K562 (cell line): Measurements from ENCODE around the gene BAD. TPM values are rescaled to one million over a fixed set of nuclear protein-coding genes. Genes with fewer than 3 reads are reported as not detected.

ENCODE experiments used
- MGA ChIP-seq: fragments of 450-650 bp; IDR thresholded peaks from 2 replicates; pipeline ENCODE4 v1.6.1; 2016; ENCODE audit warnings: mild to moderate bottlenecking, moderate library complexity
- RBBP5 ChIP-seq: fragments of 200-600 bp; sonication (generic); IDR thresholded peaks from 2 replicates; pipeline ENCODE4 v1.6.1; 2012; ENCODE audit warnings: borderline replicate concordance, mild to moderate bottlenecking, low read length, control low read depth, inconsistent platforms; ENCODE audit not compliant: insufficient read depth, poor library complexity, severe bottlenecking
- SRF ChIP-seq, 2 experiments: fragments of 250-450, 450-650 bp in 1 of 2; sonication (Bioruptor Pico) in 1 of 2; sonication (generic) in 1 of 2; formaldehyde crosslinking; IDR thresholded peaks; 2 replicates each; pipeline versions ENCODE4 v1.5.0 to v1.5.1; 2020 to 2022; ENCODE audit warnings: mild to moderate bottlenecking in 1 of 2, missing genetic modification reagents in 1 of 2
- TBL1XR1 ChIP-seq, 2 experiments: IDR thresholded peaks; 2 replicates each; pipeline ENCODE4 v1.6.1; 2012; ENCODE audit warnings: improper control_type of control experiment in 2 of 2, low read length in 2 of 2, mild to moderate bottlenecking in 1 of 2
- ZNF3 ChIP-seq: fragments of 250-450 bp; sonication (Bioruptor Pico); IDR thresholded peaks from 2 replicates; pipeline ENCODE4 v1.5.0; 2021; ENCODE audit warnings: mild to moderate bottlenecking, moderate library complexity
- polyA plus RNA-seq, 8 experiments: library from polyadenylated mRNA; depleted of rRNA in 4 of 8; stranded (reverse) in 5 of 8; unstranded in 3 of 8; fragments of >200 nt; fragmentation: Nextera tagmentation in 2 of 8; fragmentation: Illumina TruSeq in 1 of 8; extraction: Ambion mirVana in 2 of 8; extraction: Trizol in 1 of 8; gene quantifications; 2 replicates each; pipeline versions ENCODE4 v1.2.1 to v1.2.3, GENCODE V29; 2011 to 2014; ENCODE audit warnings: inconsistent platforms in 1 of 8, missing spikeins in 1 of 8
- total RNA-seq, 7 experiments: library from RNA; depleted of rRNA in 6 of 7; stranded (reverse); fragments of >200 nt in 6 of 7; fragmentation: Illumina TruSeq in 2 of 7; extraction: Trizol in 2 of 7; gene quantifications; 2 replicates each; pipeline versions ENCODE4 v1.2.1 to v1.2.3, GENCODE V29; 2011 to 2021; ENCODE audit warnings: low replicate concordance in 1 of 7
- TF ChIP-seq, protein P1 (sequence below): fragments of 450-650 bp; formaldehyde crosslinking; IDR thresholded peaks from 2 replicates; pipeline ENCODE4 v1.4.0; 2020; ENCODE audit warnings: mild to moderate bottlenecking, moderate library complexity
- TF ChIP-seq, protein P2 (sequence below), 2 experiments: fragments of 450-650 bp; IDR thresholded peaks; 2 replicates each; pipeline ENCODE4 v1.6.1; 2018; ENCODE audit warnings: mild to moderate bottlenecking in 2 of 2, low read depth in 1 of 2; ENCODE audit not compliant: partially characterized antibody in 2 of 2

Gene BAD
- total and polyA plus RNA-seq, 9 of the 15 experiments (the other 6 are each of a cell fraction or from before 2014, with no cell fraction given) = 0.61 to 45.6 (median 11.8) TPM

DNA sequence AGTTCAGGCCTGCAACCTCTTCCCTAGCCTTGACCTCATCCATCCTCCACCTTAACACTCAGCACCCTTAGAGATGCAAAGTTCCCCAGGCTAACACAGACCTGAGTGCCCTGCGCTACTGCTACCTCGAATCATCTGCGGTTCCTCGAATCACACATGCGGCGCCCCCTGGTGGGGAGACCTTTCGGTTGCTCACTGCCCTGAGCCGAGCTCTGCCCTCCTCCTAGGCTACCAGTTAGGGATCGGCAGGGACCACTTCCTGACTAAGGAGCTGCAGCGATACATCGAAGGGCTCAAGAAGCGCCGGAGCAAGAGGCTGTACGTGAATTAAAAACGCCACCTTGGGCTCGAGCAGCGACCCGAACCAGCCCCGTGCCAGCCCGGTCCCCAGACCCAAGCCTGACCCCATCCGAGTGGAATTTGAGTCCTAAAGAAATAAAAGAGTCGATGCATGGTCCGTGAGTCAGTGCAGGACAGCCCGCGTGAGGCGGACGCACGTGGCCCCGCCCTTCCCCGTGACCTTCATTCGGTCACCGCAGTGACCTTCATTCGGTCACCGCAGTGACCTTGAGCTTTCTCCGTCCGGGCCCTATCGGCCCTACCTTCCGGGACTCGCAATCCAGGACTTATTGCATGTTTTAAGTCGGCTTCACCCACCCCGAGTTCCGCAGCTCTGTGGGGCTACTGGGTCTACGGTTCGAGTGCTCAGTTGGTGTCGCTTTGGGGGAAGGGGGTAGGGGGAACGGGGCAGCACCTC is 20.0 kb upstream of the BAD start (continued):
- TF ChIP-seq, protein P1, sequence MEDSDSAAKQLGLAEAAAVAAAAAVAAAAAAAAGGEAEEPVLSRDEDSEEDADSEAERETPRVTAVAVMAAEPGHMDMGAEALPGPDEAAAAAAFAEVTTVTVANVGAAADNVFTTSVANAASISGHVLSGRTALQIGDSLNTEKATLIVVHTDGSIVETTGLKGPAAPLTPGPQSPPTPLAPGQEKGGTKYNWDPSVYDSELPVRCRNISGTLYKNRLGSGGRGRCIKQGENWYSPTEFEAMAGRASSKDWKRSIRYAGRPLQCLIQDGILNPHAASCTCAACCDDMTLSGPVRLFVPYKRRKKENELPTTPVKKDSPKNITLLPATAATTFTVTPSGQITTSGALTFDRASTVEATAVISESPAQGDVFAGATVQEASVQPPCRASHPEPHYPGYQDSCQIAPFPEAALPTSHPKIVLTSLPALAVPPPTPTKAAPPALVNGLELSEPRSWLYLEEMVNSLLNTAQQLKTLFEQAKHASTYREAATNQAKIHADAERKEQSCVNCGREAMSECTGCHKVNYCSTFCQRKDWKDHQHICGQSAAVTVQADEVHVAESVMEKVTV (CRISPR knock-in tag) = 0 out of 2 replicates have a peak, but pooled peaks have one; percentile 20
- no peak for TF ChIP-seq SRF (CRISPR knock-in tag; IDR thresholded peaks at IDR 0.05)
- TF ChIP-seq, protein P2, sequence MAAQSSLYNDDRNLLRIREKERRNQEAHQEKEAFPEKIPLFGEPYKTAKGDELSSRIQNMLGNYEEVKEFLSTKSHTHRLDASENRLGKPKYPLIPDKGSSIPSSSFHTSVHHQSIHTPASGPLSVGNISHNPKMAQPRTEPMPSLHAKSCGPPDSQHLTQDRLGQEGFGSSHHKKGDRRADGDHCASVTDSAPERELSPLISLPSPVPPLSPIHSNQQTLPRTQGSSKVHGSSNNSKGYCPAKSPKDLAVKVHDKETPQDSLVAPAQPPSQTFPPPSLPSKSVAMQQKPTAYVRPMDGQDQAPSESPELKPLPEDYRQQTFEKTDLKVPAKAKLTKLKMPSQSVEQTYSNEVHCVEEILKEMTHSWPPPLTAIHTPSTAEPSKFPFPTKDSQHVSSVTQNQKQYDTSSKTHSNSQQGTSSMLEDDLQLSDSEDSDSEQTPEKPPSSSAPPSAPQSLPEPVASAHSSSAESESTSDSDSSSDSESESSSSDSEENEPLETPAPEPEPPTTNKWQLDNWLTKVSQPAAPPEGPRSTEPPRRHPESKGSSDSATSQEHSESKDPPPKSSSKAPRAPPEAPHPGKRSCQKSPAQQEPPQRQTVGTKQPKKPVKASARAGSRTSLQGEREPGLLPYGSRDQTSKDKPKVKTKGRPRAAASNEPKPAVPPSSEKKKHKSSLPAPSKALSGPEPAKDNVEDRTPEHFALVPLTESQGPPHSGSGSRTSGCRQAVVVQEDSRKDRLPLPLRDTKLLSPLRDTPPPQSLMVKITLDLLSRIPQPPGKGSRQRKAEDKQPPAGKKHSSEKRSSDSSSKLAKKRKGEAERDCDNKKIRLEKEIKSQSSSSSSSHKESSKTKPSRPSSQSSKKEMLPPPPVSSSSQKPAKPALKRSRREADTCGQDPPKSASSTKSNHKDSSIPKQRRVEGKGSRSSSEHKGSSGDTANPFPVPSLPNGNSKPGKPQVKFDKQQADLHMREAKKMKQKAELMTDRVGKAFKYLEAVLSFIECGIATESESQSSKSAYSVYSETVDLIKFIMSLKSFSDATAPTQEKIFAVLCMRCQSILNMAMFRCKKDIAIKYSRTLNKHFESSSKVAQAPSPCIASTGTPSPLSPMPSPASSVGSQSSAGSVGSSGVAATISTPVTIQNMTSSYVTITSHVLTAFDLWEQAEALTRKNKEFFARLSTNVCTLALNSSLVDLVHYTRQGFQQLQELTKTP (IDR thresholded peaks at IDR 0.05; ENCODE audit: low read depth in 1 of 2, partially characterized antibody in 2 of 2) = peak in 1 of 2 experiments; percentile 81
- TF ChIP-seq MGA = peak; percentile 66
- peak; percentile 55 for TF ChIP-seq RBBP5
- TF ChIP-seq TBL1XR1 (IDR thresholded peaks at IDR 0.05; ENCODE audit: low read length in 2 of 2) = 0 out of 4 replicates have a peak, but pooled peaks of 1 of the 2 experiments have one; percentile 31
- TF ChIP-seq ZNF3 = no peak
